ENCODE measurements around the gene GTF2IRD1. TPM values are rescaled to one million over a fixed set of nuclear protein-coding genes. Genes with fewer than 3 reads are reported as not detected.

Gene GTF2IRD1
- total and polyA plus RNA-seq, 2 of the 4 experiments (the other 2 are of a cell fraction): 4.1 to 21.9 TPM

DNA sequence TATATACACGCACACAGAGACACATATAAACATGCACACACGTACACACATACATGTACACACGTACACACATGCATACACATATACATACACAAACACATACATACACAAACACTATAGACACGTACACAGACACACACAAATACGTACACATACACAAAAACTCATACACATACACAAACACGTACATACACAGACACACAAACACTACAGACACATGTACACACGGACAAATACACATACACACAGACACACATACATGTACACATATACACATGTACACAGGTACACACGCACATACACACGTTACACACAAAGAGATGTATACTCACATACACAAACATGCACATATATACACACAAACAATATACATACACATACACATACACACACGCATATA is 35.2 kb upstream of the GTF2IRD1 start:
- in situ Hi-C loops (cut with MboI; ENCODE audit: low sequenced_read_pairs): no loop called here

More for the DNA sequence above, 35.2 kb upstream of the GTF2IRD1 start:
- no peak for TF ChIP-seq POLR2A (IDR thresholded peaks at IDR 0.05; ENCODE audit: low read depth, low read length)
- no peak for TF ChIP-seq USF2 (IDR thresholded peaks at IDR 0.05; ENCODE audit: low read depth, low read length)
- TF ChIP-seq ELK1 (IDR thresholded peaks at IDR 0.05; ENCODE audit: borderline replicate concordance, low read depth, low read length): no peak
- no peak for TF ChIP-seq MAFK (IDR thresholded peaks at IDR 0.05; ENCODE audit: low read depth, low read length)
- TF ChIP-seq MAZ (IDR thresholded peaks at IDR 0.05; ENCODE audit: borderline replicate concordance, low read depth, low read length): no peak
- no peak for TF ChIP-seq BHLHE40 (IDR thresholded peaks at IDR 0.05; ENCODE audit: low read depth, low read length)
- TF ChIP-seq CHD1 (IDR thresholded peaks at IDR 0.05; ENCODE audit: low read depth, low read length): no peak
- TF ChIP-seq SMC3 (IDR thresholded peaks at IDR 0.05; ENCODE audit: low read depth, low read length): no peak
- TF ChIP-seq, protein P1, sequence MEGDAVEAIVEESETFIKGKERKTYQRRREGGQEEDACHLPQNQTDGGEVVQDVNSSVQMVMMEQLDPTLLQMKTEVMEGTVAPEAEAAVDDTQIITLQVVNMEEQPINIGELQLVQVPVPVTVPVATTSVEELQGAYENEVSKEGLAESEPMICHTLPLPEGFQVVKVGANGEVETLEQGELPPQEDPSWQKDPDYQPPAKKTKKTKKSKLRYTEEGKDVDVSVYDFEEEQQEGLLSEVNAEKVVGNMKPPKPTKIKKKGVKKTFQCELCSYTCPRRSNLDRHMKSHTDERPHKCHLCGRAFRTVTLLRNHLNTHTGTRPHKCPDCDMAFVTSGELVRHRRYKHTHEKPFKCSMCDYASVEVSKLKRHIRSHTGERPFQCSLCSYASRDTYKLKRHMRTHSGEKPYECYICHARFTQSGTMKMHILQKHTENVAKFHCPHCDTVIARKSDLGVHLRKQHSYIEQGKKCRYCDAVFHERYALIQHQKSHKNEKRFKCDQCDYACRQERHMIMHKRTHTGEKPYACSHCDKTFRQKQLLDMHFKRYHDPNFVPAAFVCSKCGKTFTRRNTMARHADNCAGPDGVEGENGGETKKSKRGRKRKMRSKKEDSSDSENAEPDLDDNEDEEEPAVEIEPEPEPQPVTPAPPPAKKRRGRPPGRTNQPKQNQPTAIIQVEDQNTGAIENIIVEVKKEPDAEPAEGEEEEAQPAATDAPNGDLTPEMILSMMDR (conservative IDR thresholded peaks at IDR 0.05; ENCODE audit: low read depth, low read length): no peak
- H2AK5ac ChIP-seq (ENCODE audit: low read depth, low read length): 0 out of 2 replicates have a peak overlapping the region, but pooled peaks have one; percentile 10
- H2BK120ac ChIP-seq (ENCODE audit: low read depth, low read length): no peak overlapping the region
- no peak overlapping the region for H3K23ac ChIP-seq (ENCODE audit: low read depth, low read length)
- no peak overlapping the region for H3K14ac ChIP-seq (replicated peaks; ENCODE audit: low read depth, low read length)
- no peak overlapping the region for H3K9ac ChIP-seq (ENCODE audit: low read depth, low read length)
- no peak overlapping the region for H2AFZ ChIP-seq (replicated peaks; ENCODE audit: low read length, poor library complexity)
- no peak overlapping the region for H3K4me2 ChIP-seq (ENCODE audit: low read depth, low read length)
- DNase-seq (no peak), ATAC-seq (ENCODE audit: low read depth) (no peak)
- no peak overlapping the region for H3K56ac ChIP-seq (ENCODE audit: extremely low read depth, insufficient read depth, low read length)
- no peaks in the 10 kb centered on the region for H3K36me3 ChIP-seq (ENCODE audit: control insufficient read depth, insufficient read depth, low read length)
- no peak overlapping the region for H3K4ac ChIP-seq (ENCODE audit: low read depth, low read length)
- no peak overlapping the region for H2BK20ac ChIP-seq (ENCODE audit: low read depth, low read length)
- H3K18ac ChIP-seq (ENCODE audit: low read depth, low read length): no peak overlapping the region
- POLR2A ChIA-PET (ENCODE audit: unreplicated experiment): no interaction called here
- H4K91ac ChIP-seq (ENCODE audit: insufficient read depth, low read depth, low read length): no peak overlapping the region
- H2BK5ac ChIP-seq (ENCODE audit: low read depth, low read length, poor library complexity, severe bottlenecking): no peak overlapping the region
- H3K4me1 ChIP-seq (ENCODE audit: control insufficient read depth, insufficient read depth, low read length): peaks cover 1% of the 10 kb centered on the region; the same call in 1 of the 2 replicates
- no peak overlapping the region for H3K27ac ChIP-seq (ENCODE audit: insufficient read depth, low read length)
- no peak overlapping the region for H4K8ac ChIP-seq (ENCODE audit: low read depth in 2 of 2, low read length in 2 of 2)
- H4K5ac ChIP-seq (ENCODE audit: low read depth, low read length): no peak overlapping the region
- WGBS, 2 experiments (ENCODE audit: extremely low coverage in 2 of 2, insufficient read length in 1 of 2): 77% methylated on average over 10 of the region's 10 CpGs; no CpG with 5 or more reads in 1 of the 2 experiments
- no peak overlapping the region for H3K4me3 ChIP-seq (ENCODE audit: insufficient read depth, low read depth, low read length)
- no TSS peak for BruUV-seq (replicated peaks)
- H3K79me1 ChIP-seq (ENCODE audit: low read depth in 1 of 2, low read length in 2 of 2): no peaks in the 10 kb centered on the region
- no peaks in the 10 kb centered on the region for H3K27me3 ChIP-seq (ENCODE audit: control insufficient read depth, insufficient read depth, low read length)
- intact Hi-C loops (cut with micrococcal nuclease) (loop anchor here (10.0 kb wide), 1 partner anchor 256 kb away; no protein-coding TSS in a partner anchor), dilution Hi-C loops (cut with HindIII; ENCODE audit: low sequenced_read_pairs, unreplicated experiment) (no loop called here)
- H4K20me1 ChIP-seq (ENCODE audit: insufficient read depth, low read length): no peaks in the 10 kb centered on the region
- H3K9me3 ChIP-seq (ENCODE audit: control insufficient read depth, insufficient read depth, low read length): no peaks in the 10 kb centered on the region
- CTCF ChIA-PET: no interaction called here
- H2AK9ac ChIP-seq (replicated peaks; ENCODE audit: low read depth, low read length, poor library complexity): no peak overlapping the region
- H2BK15ac ChIP-seq (ENCODE audit: low read depth, low read length): no peak overlapping the region
- no peaks in the 10 kb centered on the region for H3K9me1 ChIP-seq (ENCODE audit: insufficient read depth, low read length)

Data from IMR-90 (cell line).